Measurements from ENCODE around the gene CREB1.

The CREB1 gene

GRCh38 chr2:207511851-207512250, 17.9 kb upstream of the CREB1 start:
- no peak for TF ChIP-seq CTCF (IDR thresholded peaks at IDR 0.05; ENCODE audit: low read length, missing control alignments)
- no peak overlapping the region for H3K4me3 ChIP-seq (replicated peaks; ENCODE audit: low read depth, low read length)
- DNase-seq (ENCODE audit: low read depth): no peak

- TF ChIP-seq CTCF (IDR thresholded peaks at IDR 0.05; ENCODE audit: low read length, missing control alignments): no peak
- DNase-seq (ENCODE audit: low read depth): no peak
- no peak overlapping the region for H3K4me3 ChIP-seq (replicated peaks; ENCODE audit: low read depth, low read length)
Measured at GRCh38 chr2:207512356-207512755, 17.4 kb upstream of the CREB1 start.

- no peak overlapping the region for H3K4me3 ChIP-seq (replicated peaks; ENCODE audit: low read depth, low read length)
- no peak for TF ChIP-seq CTCF (IDR thresholded peaks at IDR 0.05; ENCODE audit: low read length, missing control alignments)
- DNase-seq (ENCODE audit: low read depth): peak; percentile 92
Measured at GRCh38 chr2:207513551-207514257, 16.1 kb upstream of the CREB1 start.

- TF ChIP-seq CTCF (IDR thresholded peaks at IDR 0.05; ENCODE audit: low read length, missing control alignments): no peak
- H3K4me3 ChIP-seq (replicated peaks; ENCODE audit: low read depth, low read length): no peak overlapping the region
- DNase-seq (ENCODE audit: low read depth): no peak
Measured at GRCh38 chr2:207514451-207514850, 15.3 kb upstream of the CREB1 start.

- TF ChIP-seq CTCF (IDR thresholded peaks at IDR 0.05; ENCODE audit: low read length, missing control alignments): no peak
- DNase-seq (ENCODE audit: low read depth): no peak
- H3K4me3 ChIP-seq (replicated peaks; ENCODE audit: low read depth, low read length): no peak overlapping the region
Measured at GRCh38 chr2:207515671-207516070, 14.1 kb upstream of the CREB1 start.

GRCh38 chr2:207516206-207516605, 13.6 kb upstream of the CREB1 start:
- TF ChIP-seq CTCF (IDR thresholded peaks at IDR 0.05; ENCODE audit: low read length, missing control alignments): no peak
- DNase-seq (ENCODE audit: low read depth): peak; percentile 25
- no peak overlapping the region for H3K4me3 ChIP-seq (replicated peaks; ENCODE audit: low read depth, low read length)

GRCh38 chr2:207523005-207523404, 6.8 kb upstream of the CREB1 start:
- no peak for TF ChIP-seq CTCF (IDR thresholded peaks at IDR 0.05; ENCODE audit: low read length, missing control alignments)
- no peak overlapping the region for H3K4me3 ChIP-seq (replicated peaks; ENCODE audit: low read depth, low read length)
- DNase-seq (ENCODE audit: low read depth): no peak

Data from fibroblast of pulmonary artery (primary cell).